ENCODE measurements around the gene GPR152.
"Not testable (repeated sequence)": the region's sequence is repeated elsewhere in the genome, so short reads cannot be mapped to it uniquely, and the experiment has no call there.

GPR152 gene

GRCh38 chr11:67489203-67489884 lies 36.8 kb upstream of the GPR152 start:
- DNase-seq, result no peak

GRCh38 chr11:67486481-67487195 lies 34.1 kb upstream of the GPR152 start:
- no peak for DNase-seq

- not testable (repeated sequence) for DNase-seq
Observed at GRCh38 chr11:67485873-67486361, 33.4 kb upstream of the GPR152 start.

- DNase-seq, result no peak
Observed at GRCh38 chr11:67484847-67485311, 32.4 kb upstream of the GPR152 start.

- no peak for DNase-seq
Observed at GRCh38 chr11:67483831-67484665, 31.5 kb upstream of the GPR152 start.

- DNase-seq, result peak; percentile 97
Observed at GRCh38 chr11:67482827-67483798, 30.6 kb upstream of the GPR152 start, which contains the start of gene AIP. Gene AIP (plus strand): TSS chr11:67483026. CDS start chr11:67483159, 133 bp downstream.

- no peak for DNase-seq
Observed at GRCh38 chr11:67482275-67482826, 29.8 kb upstream of the GPR152 start.

GRCh38 chr11:67477344-67478050 lies 25.0 kb upstream of the GPR152 start:
- DNase-seq, result not testable (repeated sequence)

GRCh38 chr11:67476692-67477091 lies 24.2 kb upstream of the GPR152 start:
- DNase-seq, result not testable (repeated sequence)

GRCh38 chr11:67472882-67473281 lies 20.4 kb upstream of the GPR152 start:
- no peak for DNase-seq

- no peak for DNase-seq
Observed at GRCh38 chr11:67470337-67471002, 17.9 kb upstream of the GPR152 start.

- DNase-seq, result no peak
Observed at GRCh38 chr11:67469508-67469811, 16.9 kb upstream of the GPR152 start.

GRCh38 chr11:67468759-67469507 lies 16.4 kb upstream of the GPR152 start, which contains the start of gene TMEM134:
Gene TMEM134 (minus strand): TSS chr11:67469251. CDS start chr11:67469192, 59 bp downstream.
- DNase-seq, result peak; percentile 94

GRCh38 chr11:67468456-67468758 lies 15.9 kb upstream of the GPR152 start:
- peak; percentile 30 for DNase-seq

GRCh38 chr11:67468056-67468455 lies 15.5 kb upstream of the GPR152 start:
- DNase-seq, result no peak

GRCh38 chr11:67466962-67467771 lies 14.6 kb upstream of the GPR152 start:
- no peak for DNase-seq

- no peak for DNase-seq
Observed at GRCh38 chr11:67466367-67466766, 13.8 kb upstream of the GPR152 start.

GRCh38 chr11:67465530-67465929 lies 13.0 kb upstream of the GPR152 start:
- DNase-seq, result not testable (repeated sequence)

GRCh38 chr11:67465189-67465510 lies 12.6 kb upstream of the GPR152 start:
- no peak for DNase-seq
